Measurements from ENCODE around the gene JOSD2. TPM values are rescaled to one million over a fixed set of nuclear protein-coding genes. Genes with fewer than 3 reads are reported as not detected.

JOSD2 gene
- total and polyA plus RNA-seq, 2 donors (not counting 1 experiment from before 2014, with no cell fraction given), result 25.0 to 32.8 TPM

DNA sequence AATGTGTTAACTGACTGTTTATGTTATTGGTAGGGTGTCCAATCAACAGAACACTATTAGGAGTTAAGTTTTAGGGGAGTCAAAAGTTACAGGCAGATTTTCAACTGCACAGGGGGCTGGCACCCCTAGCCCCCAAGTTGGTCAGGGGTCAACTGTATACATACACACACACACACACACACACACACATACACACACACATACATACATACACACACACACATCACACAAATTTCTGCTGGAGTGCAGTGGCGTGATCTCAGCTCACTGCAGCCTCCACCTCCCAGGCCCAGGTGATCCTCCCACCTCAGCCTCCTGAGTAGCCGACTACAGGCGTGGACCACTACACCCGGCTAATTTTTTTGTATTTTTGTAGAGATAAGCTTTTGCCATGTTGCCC lies 47.0 kb upstream of the JOSD2 start:
- H3K4me3 ChIP-seq (ENCODE audit: control extremely low read depth in 1 of 5, extremely low read depth in 1 of 5, insufficient read depth in 1 of 5, low read depth in 2 of 5, low read length in 4 of 5), result no peak overlapping the region
- POLR2A ChIA-PET, result no interaction called here
- CTCF ChIA-PET, result no interaction called here
- H3K79me2 ChIP-seq (ENCODE audit: control insufficient read depth, insufficient read depth, low read length), result no peaks in the 10 kb centered on the region
- H2AFZ ChIP-seq (ENCODE audit: insufficient read depth, low read depth, low read length, poor library complexity, severe bottlenecking), result no peak overlapping the region
- peaks cover 0 to 57% (median 7%) of the 10 kb centered on the region in 4 experiments for H3K27me3 ChIP-seq (replicated peaks in 1 of 4; ENCODE audit: control extremely low read depth in 1 of 4, control insufficient read depth in 3 of 4, insufficient read depth in 4 of 4, low read length in 3 of 4)
- intact Hi-C loops (cut with micrococcal nuclease), result no loop called here
- ATAC-seq (ENCODE audit: low read depth), result no peak
- no peak overlapping the region for H3K9ac ChIP-seq (ENCODE audit: low read length)
- no peak overlapping the region for H3K4me2 ChIP-seq (replicated peaks; ENCODE audit: low read depth, low read length, poor library complexity, severe bottlenecking)
- no peak for DNase-seq
- H3K27ac ChIP-seq (ENCODE audit: low read length in 2 of 2), result no peak overlapping the region
- H4K20me1 ChIP-seq (ENCODE audit: control insufficient read depth, insufficient read depth, low read length, poor library complexity, severe bottlenecking), result no peaks in the 10 kb centered on the region
- H3K9me3 ChIP-seq (ENCODE audit: control extremely low read depth in 1 of 3, control insufficient read depth in 2 of 3, insufficient read depth in 1 of 3, low read length in 2 of 3), result peaks cover 0 to 16% (median 0%) of the 10 kb centered on the region in 3 donors
- Mint-ChIP-seq H3K4me1 (peaks cover 5% of the 10 kb centered on the region), H3K27ac (no peak overlapping the region), H3K4me3 (no peak overlapping the region), H3K27me3 (peaks cover 47% of the 10 kb centered on the region), H3K9me3 (ENCODE audit: insufficient read depth) (no peaks in the 10 kb centered on the region)
- H3K4me1 ChIP-seq (ENCODE audit: control insufficient read depth in 2 of 2, insufficient read depth in 2 of 2, low read length in 2 of 2), result peaks cover 13 to 14% of the 10 kb centered on the region in 2 donors
- WGBS (ENCODE audit: insufficient coverage), result no CpG with 5 or more reads among the region's 4 CpGs
- TF ChIP-seq, protein P1, sequence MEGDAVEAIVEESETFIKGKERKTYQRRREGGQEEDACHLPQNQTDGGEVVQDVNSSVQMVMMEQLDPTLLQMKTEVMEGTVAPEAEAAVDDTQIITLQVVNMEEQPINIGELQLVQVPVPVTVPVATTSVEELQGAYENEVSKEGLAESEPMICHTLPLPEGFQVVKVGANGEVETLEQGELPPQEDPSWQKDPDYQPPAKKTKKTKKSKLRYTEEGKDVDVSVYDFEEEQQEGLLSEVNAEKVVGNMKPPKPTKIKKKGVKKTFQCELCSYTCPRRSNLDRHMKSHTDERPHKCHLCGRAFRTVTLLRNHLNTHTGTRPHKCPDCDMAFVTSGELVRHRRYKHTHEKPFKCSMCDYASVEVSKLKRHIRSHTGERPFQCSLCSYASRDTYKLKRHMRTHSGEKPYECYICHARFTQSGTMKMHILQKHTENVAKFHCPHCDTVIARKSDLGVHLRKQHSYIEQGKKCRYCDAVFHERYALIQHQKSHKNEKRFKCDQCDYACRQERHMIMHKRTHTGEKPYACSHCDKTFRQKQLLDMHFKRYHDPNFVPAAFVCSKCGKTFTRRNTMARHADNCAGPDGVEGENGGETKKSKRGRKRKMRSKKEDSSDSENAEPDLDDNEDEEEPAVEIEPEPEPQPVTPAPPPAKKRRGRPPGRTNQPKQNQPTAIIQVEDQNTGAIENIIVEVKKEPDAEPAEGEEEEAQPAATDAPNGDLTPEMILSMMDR (IDR thresholded peaks at IDR 0.05), result no peak
- no peak for TF ChIP-seq EZH2 (IDR thresholded peaks at IDR 0.05; ENCODE audit: borderline replicate concordance, insufficient read depth, low read depth, low read length, poor library complexity, severe bottlenecking)
- no peaks in the 10 kb centered on the region for H3K36me3 ChIP-seq (replicated peaks in 1 of 2; ENCODE audit: control extremely low read depth in 1 of 2, control insufficient read depth in 1 of 2, extremely low read depth in 1 of 2, insufficient read depth in 2 of 2, low read length in 1 of 2)

DNA sequence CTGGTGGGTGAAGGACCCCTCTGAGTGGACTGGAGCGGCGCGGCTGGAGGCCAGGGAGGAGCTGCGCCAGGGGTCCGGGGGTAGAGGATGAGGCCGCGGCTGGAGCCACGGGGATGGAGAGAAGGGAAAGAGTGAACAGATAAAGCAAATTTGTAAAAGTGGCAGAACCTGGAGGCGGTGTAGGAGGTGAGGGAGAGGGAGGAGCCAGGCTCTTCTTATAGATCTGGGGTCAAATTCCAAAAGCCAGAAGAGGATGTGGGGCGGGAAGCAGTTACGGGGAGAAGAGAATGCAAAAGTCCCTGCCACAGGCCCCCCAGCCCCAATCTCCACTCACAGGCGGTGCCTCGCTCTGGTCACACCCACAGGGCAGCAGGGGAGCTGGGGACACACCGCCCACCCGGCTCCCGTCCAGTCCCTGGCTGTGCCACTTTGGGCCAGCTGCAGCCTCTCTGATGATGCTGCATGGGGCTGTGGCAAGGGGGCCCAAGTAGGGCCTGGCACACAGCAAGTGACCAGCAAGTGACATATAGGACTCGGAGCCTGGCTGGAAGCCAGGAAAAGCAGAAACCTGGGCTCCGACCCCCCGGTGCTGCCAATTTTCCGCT lies 46.1 kb upstream of the JOSD2 start:
- no peak for ATAC-seq (ENCODE audit: low read depth)
- peaks cover 53% of the 10 kb centered on the region for H3K27me3 Mint-ChIP-seq
- peaks cover 13 to 14% of the 10 kb centered on the region in 2 donors for H3K4me1 ChIP-seq (ENCODE audit: control insufficient read depth in 2 of 2, insufficient read depth in 2 of 2, low read length in 2 of 2)
- 32% methylated on average over 18 of the region's 20 CpGs for WGBS (ENCODE audit: insufficient coverage)
- H3K9me3 Mint-ChIP-seq (ENCODE audit: insufficient read depth), result no peaks in the 10 kb centered on the region
- no peak for TF ChIP-seq EZH2 (IDR thresholded peaks at IDR 0.05; ENCODE audit: borderline replicate concordance, insufficient read depth, low read depth, low read length, poor library complexity, severe bottlenecking)
- TF ChIP-seq, protein P1 (IDR thresholded peaks at IDR 0.05), result no peak
- intact Hi-C loops (cut with micrococcal nuclease), result no loop called here
- peaks cover 5% of the 10 kb centered on the region for H3K4me1 Mint-ChIP-seq
- H3K4me3 Mint-ChIP-seq, result peak overlapping the region; percentile 44
- H3K36me3 ChIP-seq (replicated peaks in 1 of 2; ENCODE audit: control extremely low read depth in 1 of 2, control insufficient read depth in 1 of 2, extremely low read depth in 1 of 2, insufficient read depth in 2 of 2, low read length in 1 of 2), result no peaks in the 10 kb centered on the region
- peak overlapping the region; percentile 76 for H3K4me2 ChIP-seq (replicated peaks; ENCODE audit: low read depth, low read length, poor library complexity, severe bottlenecking)
- DNase-seq, result no peak
- ChIA-PET POLR2A (no interaction called here), CTCF (interaction anchor here (1.0 to 2.8 kb wide), 7 partner anchors 19 to 228 kb away, joined by 3 to 14 read pairs (median 4); partner anchors contain the start of gene KCNC3)
- no peaks in the 10 kb centered on the region for H4K20me1 ChIP-seq (ENCODE audit: control insufficient read depth, insufficient read depth, low read length, poor library complexity, severe bottlenecking)
- peak overlapping the region; percentile 77 for H2AFZ ChIP-seq (ENCODE audit: insufficient read depth, low read depth, low read length, poor library complexity, severe bottlenecking)
- H3K79me2 ChIP-seq (ENCODE audit: control insufficient read depth, insufficient read depth, low read length), result no peaks in the 10 kb centered on the region
- H3K9me3 ChIP-seq (ENCODE audit: control extremely low read depth in 1 of 3, control insufficient read depth in 2 of 3, insufficient read depth in 1 of 3, low read length in 2 of 3), result peaks cover 0 to 17% (median 0%) of the 10 kb centered on the region in 3 donors
- H3K27me3 ChIP-seq (replicated peaks in 1 of 4; ENCODE audit: control extremely low read depth in 1 of 4, control insufficient read depth in 3 of 4, insufficient read depth in 4 of 4, low read length in 3 of 4), result peaks cover 0 to 61% (median 12%) of the 10 kb centered on the region in 4 experiments
- no peak overlapping the region for H3K4me3 ChIP-seq (ENCODE audit: control extremely low read depth in 1 of 5, extremely low read depth in 1 of 5, insufficient read depth in 1 of 5, low read depth in 2 of 5, low read length in 4 of 5)
- H3K9ac ChIP-seq (ENCODE audit: low read length), result no peak overlapping the region
- H3K27ac Mint-ChIP-seq, result no peak overlapping the region
- no peak overlapping the region for H3K27ac ChIP-seq (ENCODE audit: low read length in 2 of 2)
